Measurements from ENCODE around the gene RAX2. TPM values are rescaled to one million over a fixed set of nuclear protein-coding genes. Genes with fewer than 3 reads are reported as not detected.

Gene RAX2
- total RNA-seq, 4 donors from 2014 or later = not detected

- Histone ChIP-seq H3K27ac (replicated peaks in 1 of 4) (no peak overlapping the region), H3K9me3 (no peaks in the 10 kb centered on the region), H3K36me3 (peaks cover 41 to 55% (median 53%) of the 10 kb centered on the region in 4 donors), H3K27me3 (peaks cover 0 to 18% (median 0%) of the 10 kb centered on the region in 4 donors), H3K4me3 (no peak overlapping the region), H3K4me1 (no peaks in the 10 kb centered on the region)
- DNase-seq (ENCODE audit: extremely low spot score) = no peak
- intact Hi-C loops (cut with DNase I) = no loop called here
- TF ChIP-seq POLR2AphosphoS5 (IDR thresholded peaks at IDR 0.05) = no peak
- no peak for TF ChIP-seq POLR2A (IDR thresholded peaks at IDR 0.05; ENCODE audit: low read depth)
- no peak for TF ChIP-seq CTCF (IDR thresholded peaks at IDR 0.05)
- no peak for TF ChIP-seq EP300 (IDR thresholded peaks at IDR 0.05)
- WGBS = 96% methylated on average over 15 of the region's 30 CpGs
These were observed 20.8 kb downstream of the RAX2 start for GRCh38 chr19:3751236-3751635.

- Histone ChIP-seq H3K9me3 (no peaks in the 10 kb centered on the region), H3K4me1 (no peaks in the 10 kb centered on the region), H3K36me3 (peaks cover 41 to 52% (median 49%) of the 10 kb centered on the region in 4 donors), H3K27me3 (peaks cover 0 to 27% (median 0%) of the 10 kb centered on the region in 4 donors), H3K27ac (replicated peaks in 1 of 4) (no peak overlapping the region), H3K4me3 (no peak overlapping the region)
- intact Hi-C loops (cut with DNase I) = no loop called here
- WGBS = 100% methylated on average over 2 of the region's 2 CpGs
- TF ChIP-seq CTCF (IDR thresholded peaks at IDR 0.05) (no peak), POLR2AphosphoS5 (IDR thresholded peaks at IDR 0.05) (no peak), POLR2A (IDR thresholded peaks at IDR 0.05; ENCODE audit: low read depth) (no peak), EP300 (IDR thresholded peaks at IDR 0.05) (no peak)
- DNase-seq (ENCODE audit: extremely low spot score) = no peak
These were observed 21.8 kb downstream of the RAX2 start for GRCh38 chr19:3750211-3750610.

- intact Hi-C loops (cut with DNase I) = no loop called here
- no peak overlapping the region for H3K4me3 ChIP-seq
- 87% methylated on average over 8 of the region's 8 CpGs for WGBS
- peaks cover 41 to 47% (median 45%) of the 10 kb centered on the region in 4 donors for H3K36me3 ChIP-seq
- H3K27ac ChIP-seq (replicated peaks in 1 of 4) = no peak overlapping the region
- peaks cover 0 to 27% (median 0%) of the 10 kb centered on the region in 4 donors for H3K27me3 ChIP-seq
- DNase-seq (ENCODE audit: extremely low spot score) = no peak
- H3K9me3 ChIP-seq = no peaks in the 10 kb centered on the region
- no peaks in the 10 kb centered on the region for H3K4me1 ChIP-seq
- TF ChIP-seq EP300 (IDR thresholded peaks at IDR 0.05) (no peak), POLR2A (IDR thresholded peaks at IDR 0.05; ENCODE audit: low read depth) (no peak), CTCF (IDR thresholded peaks at IDR 0.05) (no peak), POLR2AphosphoS5 (IDR thresholded peaks at IDR 0.05) (no peak)
These were observed 23.1 kb downstream of the RAX2 start for GRCh38 chr19:3748965-3749364.

- Histone ChIP-seq H3K4me1 (no peaks in the 10 kb centered on the region), H3K9me3 (no peaks in the 10 kb centered on the region), H3K27me3 (peaks cover 0 to 27% (median 0%) of the 10 kb centered on the region in 4 donors), H3K27ac (replicated peaks in 1 of 4) (no peak overlapping the region), H3K4me3 (no peak overlapping the region), H3K36me3 (peaks cover 18 to 22% (median 20%) of the 10 kb centered on the region in 4 donors)
- no peak for DNase-seq (ENCODE audit: extremely low spot score)
- TF ChIP-seq POLR2AphosphoS5 (IDR thresholded peaks at IDR 0.05) = no peak
- TF ChIP-seq POLR2A (IDR thresholded peaks at IDR 0.05; ENCODE audit: low read depth) = no peak
- TF ChIP-seq EP300 (IDR thresholded peaks at IDR 0.05) = no peak
- TF ChIP-seq CTCF (IDR thresholded peaks at IDR 0.05) = no peak
- WGBS = 80% methylated on average over 26 of the region's 31 CpGs
- intact Hi-C loops (cut with DNase I) = no loop called here
These were observed 25.5 kb downstream of the RAX2 start for GRCh38 chr19:3746371-3747056.
